IMR-90 (cell line): Measurements from ENCODE around the gene DYNLT2B. TPM values are rescaled to one million over a fixed set of nuclear protein-coding genes. Genes with fewer than 3 reads are reported as not detected.

Experiments
- ATAC-seq: fragments of 200-7000 bp; cut with Tn5 transposase; 2 replicates; pipeline ENCODE4 v1.9.1; 2020; ENCODE audit warnings: low read depth, mild to moderate bottlenecking, moderate library complexity
- BruUV-seq: library from RNA; stranded (reverse); fragments of 400-500 nt; replicated peaks from 2 replicates; lab custom pipeline; 2021; lab: Mats Ljungman, UMichigan
- CTCF ChIA-PET: fragments of 300-600 bp; formaldehyde crosslinking; extraction: SDS; loops from one replicate; lab custom pipeline; 2021; ENCODE audit warnings: antibody characterized with exemption; lab: Yijun Ruan, JAX
- POLR2A ChIA-PET: fragments of 300-600 bp; sonication (Branson Sonifier 250); formaldehyde crosslinking; loops from one replicate; lab custom pipeline; 2022; ENCODE audit warnings: antibody characterized with exemption; ENCODE audit not compliant: unreplicated experiment; lab: Charles Lee
- DNase-seq: peaks from one replicate; pipeline ENCODE4 v3.0.0; 2013
- H2AFZ ChIP-seq: replicated peaks from 2 replicates; pipeline ENCODE3; 2013; ENCODE audit warnings: low read length, mild to moderate bottlenecking; ENCODE audit not compliant: poor library complexity
- H2AK5ac ChIP-seq: 2 replicates; pipeline ENCODE4 v1.6.1; 2013; ENCODE audit warnings: low read depth, low read length, inconsistent platforms
- H2AK9ac ChIP-seq: replicated peaks from 2 replicates; pipeline ENCODE3; 2013; ENCODE audit warnings: mild to moderate bottlenecking, low read depth, low read length, moderate library complexity; ENCODE audit not compliant: poor library complexity
- H2BK120ac ChIP-seq: 2 replicates; pipeline ENCODE4 v1.6.1; 2013; ENCODE audit warnings: low read depth, low read length, inconsistent platforms
- H2BK15ac ChIP-seq: 3 replicates; pipeline ENCODE4 v1.6.1; 2013; ENCODE audit warnings: low read depth, low read length, inconsistent platforms
- H2BK20ac ChIP-seq: 2 replicates; pipeline ENCODE4 v1.6.1; 2013; ENCODE audit warnings: low read depth, mild to moderate bottlenecking, inconsistent platforms, low read length, moderate library complexity
- H2BK5ac ChIP-seq: 2 replicates; pipeline ENCODE4 v1.6.1; 2013; ENCODE audit warnings: mild to moderate bottlenecking, low read depth, low read length, inconsistent platforms; ENCODE audit not compliant: poor library complexity, severe bottlenecking
- H3K14ac ChIP-seq: replicated peaks from 2 replicates; pipeline ENCODE4 v1.6.1; 2013; ENCODE audit warnings: low read depth, low read length, inconsistent platforms
- H3K18ac ChIP-seq: 2 replicates; pipeline ENCODE4 v1.6.1; 2013; ENCODE audit warnings: low read depth, low read length, control low read depth
- H3K23ac ChIP-seq: 2 replicates; pipeline ENCODE4 v1.6.1; 2013; ENCODE audit warnings: low read depth, low read length, inconsistent platforms
- H3K27ac ChIP-seq: 2 replicates; pipeline ENCODE4 v1.5.1; 2013; ENCODE audit warnings: mild to moderate bottlenecking, control low read depth, low read length; ENCODE audit not compliant: insufficient read depth
- H3K27me3 ChIP-seq: 2 replicates; pipeline ENCODE4 v1.6.1; 2013; ENCODE audit warnings: low read length; ENCODE audit not compliant: control insufficient read depth, insufficient read depth
- H3K36me3 ChIP-seq: 2 replicates; pipeline ENCODE4 v1.6.1; 2013; ENCODE audit warnings: low read length, mixed read lengths; ENCODE audit not compliant: control insufficient read depth, insufficient read depth
- H3K4ac ChIP-seq: 2 replicates; pipeline ENCODE4 v1.6.1; 2013; ENCODE audit warnings: low read depth, low read length, inconsistent platforms
- H3K4me1 ChIP-seq: 2 replicates; pipeline ENCODE4 v1.6.1; 2013; ENCODE audit warnings: low read length, mixed read lengths; ENCODE audit not compliant: control insufficient read depth, insufficient read depth
- H3K4me2 ChIP-seq: 2 replicates; pipeline ENCODE4 v1.6.1; 2013; ENCODE audit warnings: low read depth, mild to moderate bottlenecking, control low read depth, low read length, moderate library complexity
- H3K4me3 ChIP-seq: 2 replicates; pipeline ENCODE4 v1.5.1; 2013; ENCODE audit warnings: low read depth, mild to moderate bottlenecking, control low read depth, low read length, moderate library complexity; ENCODE audit not compliant: insufficient read depth
- H3K56ac ChIP-seq: 2 replicates; pipeline ENCODE4 v1.6.1; 2013; ENCODE audit warnings: low read length, inconsistent platforms; ENCODE audit not compliant: insufficient read depth; ENCODE audit errors: extremely low read depth
- H3K79me1 ChIP-seq, 2 experiments: 2 replicates each; pipeline ENCODE4 v1.6.1; 2013; ENCODE audit warnings: low read length in 2 of 2, inconsistent platforms in 1 of 2, low read depth in 1 of 2
- H3K9ac ChIP-seq: 2 replicates; pipeline ENCODE4 v1.6.1; 2013; ENCODE audit warnings: low read depth, low read length, control low read depth
- H3K9me1 ChIP-seq: 2 replicates; pipeline ENCODE4 v1.6.1; 2013; ENCODE audit warnings: low read length, inconsistent platforms; ENCODE audit not compliant: insufficient read depth
- H3K9me3 ChIP-seq: 2 replicates; pipeline ENCODE4 v1.6.1; 2013; ENCODE audit warnings: low read length; ENCODE audit not compliant: control insufficient read depth, insufficient read depth
- H4K20me1 ChIP-seq: 2 replicates; pipeline ENCODE4 v1.6.1; 2013; ENCODE audit warnings: low read length, inconsistent platforms; ENCODE audit not compliant: insufficient read depth
- H4K5ac ChIP-seq: 2 replicates; pipeline ENCODE4 v1.6.1; 2013; ENCODE audit warnings: mild to moderate bottlenecking, low read depth, low read length, control low read depth
- H4K8ac ChIP-seq, 2 experiments: 2 replicates each; pipeline ENCODE4 v1.6.1; 2013; ENCODE audit warnings: low read depth in 2 of 2, low read length in 2 of 2, control low read depth in 1 of 2, inconsistent platforms in 1 of 2
- H4K91ac ChIP-seq: 2 replicates; pipeline ENCODE4 v1.6.1; 2013; ENCODE audit warnings: low read depth, low read length, inconsistent platforms; ENCODE audit not compliant: insufficient read depth
- BHLHE40 ChIP-seq: fragments of 150-350 bp; IDR thresholded peaks from 2 replicates; pipeline ENCODE4 v1.6.1; 2016; ENCODE audit warnings: mild to moderate bottlenecking, low read depth, low read length
- CEBPB ChIP-seq: IDR thresholded peaks from 2 replicates; pipeline ENCODE4 v1.6.1; 2012; ENCODE audit warnings: low read depth, low read length, improper control_type of control experiment
- CTCF ChIP-seq: conservative IDR thresholded peaks from 2 replicates; pipeline ENCODE4 v1.5.1; 2012; ENCODE audit warnings: mild to moderate bottlenecking, low read depth, low read length, improper control_type of control experiment
- FOS ChIP-seq: fragments of 150-350 bp; IDR thresholded peaks from 2 replicates; pipeline ENCODE4 v1.6.1; 2016; ENCODE audit warnings: low read depth, low read length
- MAZ ChIP-seq: IDR thresholded peaks from 2 replicates; pipeline ENCODE4 v1.6.1; 2012; ENCODE audit warnings: low read depth, mild to moderate bottlenecking, low read length, improper control_type of control experiment, moderate library complexity, borderline replicate concordance
- MXI1 ChIP-seq: IDR thresholded peaks from 2 replicates; pipeline ENCODE4 v1.6.1; 2012; ENCODE audit warnings: low read depth, mild to moderate bottlenecking, low read length, moderate library complexity, borderline replicate concordance
- NFE2L2 ChIP-seq: fragments of 150-350 bp; IDR thresholded peaks from 2 replicates; pipeline ENCODE4 v1.6.1; 2016; ENCODE audit warnings: low read depth, mild to moderate bottlenecking, low read length
- POLR2A ChIP-seq: IDR thresholded peaks from 2 replicates; pipeline ENCODE4 v1.6.1; 2012; ENCODE audit warnings: mild to moderate bottlenecking, low read depth, low read length
- RAD21 ChIP-seq: IDR thresholded peaks from 2 replicates; pipeline ENCODE4 v1.6.1; 2012; ENCODE audit warnings: low read length, improper control_type of control experiment
- RCOR1 ChIP-seq: IDR thresholded peaks from 2 replicates; pipeline ENCODE4 v1.6.1; 2012; ENCODE audit warnings: mild to moderate bottlenecking, low read length, improper control_type of control experiment; ENCODE audit not compliant: insufficient replicate concordance
- RFX5 ChIP-seq: IDR thresholded peaks from 2 replicates; pipeline ENCODE4 v1.8.0; 2012; ENCODE audit warnings: low read depth, mild to moderate bottlenecking, low read length, moderate library complexity
- SMC3 ChIP-seq: fragments of 150-350 bp; IDR thresholded peaks from 2 replicates; pipeline ENCODE4 v1.6.1; 2016; ENCODE audit warnings: low read depth, mild to moderate bottlenecking, antibody characterized with exemption, low read length, moderate library complexity
- USF2 ChIP-seq: fragments of 150-350 bp; IDR thresholded peaks from 2 replicates; pipeline ENCODE4 v1.6.1; 2017; ENCODE audit warnings: mild to moderate bottlenecking, antibody characterized with exemption, low read length, low read depth
- WGBS, 2 experiments: methylation state at CpG; one replicate each; pipeline versions ENCODE4 v1.1.5 to v1.1.7; 2013; ENCODE audit warnings: missing lambda C conversion rate in 2 of 2; ENCODE audit not compliant: insufficient read length in 1 of 2; ENCODE audit errors: extremely low coverage in 2 of 2; 5-methylcytosine and 5-hydroxymethylcytosine counted together
- dilution Hi-C: fragments of 300-500 bp; cut with HindIII; formaldehyde crosslinking; loops from one replicate; pipeline ENCODE4 v1.14.3; 2018; ENCODE audit warnings: low sequenced_read_pairs; ENCODE audit not compliant: unreplicated experiment
- in situ Hi-C: fragments of 300-500 bp; cut with MboI; formaldehyde crosslinking; loops from 3 replicates; pipeline ENCODE4 v1.14.3; 2019; ENCODE audit warnings: low sequenced_read_pairs, inconsistent platforms, mixed read lengths
- intact Hi-C: fragments of 100-400 bp; cut with micrococcal nuclease; formaldehyde crosslinking; loops from 2 replicates; pipeline ENCODE4 v1.10.0; 2022
- polyA plus RNA-seq, 3 experiments: library from polyadenylated mRNA; depleted of rRNA; stranded (reverse); fragments of >200 nt; gene quantifications; 2 replicates each; pipeline ENCODE4 v1.2.3, GENCODE V29; 2012; ENCODE audit warnings: low replicate concordance in 1 of 3
- total RNA-seq: library from RNA; depleted of rRNA; stranded (reverse); fragments of >200 nt; gene quantifications from 2 replicates; pipeline ENCODE4 v1.2.3, GENCODE V29; 2012
- TF ChIP-seq, protein P1 (sequence below): fragments of 150-350 bp; IDR thresholded peaks from 2 replicates; pipeline ENCODE4 v1.6.1; 2016; ENCODE audit warnings: low read depth, mild to moderate bottlenecking, low read length, moderate library complexity, borderline replicate concordance

The DYNLT2B gene
- total and polyA plus RNA-seq, 2 of the 4 experiments (the other 2 are of a cell fraction): 2.2 to 6.0 TPM

- Histone ChIP-seq H3K27ac (no peak overlapping the region), H2AK9ac (no peak overlapping the region), H3K4ac (no peak overlapping the region), H3K4me1 (peaks cover 5% of the 10 kb centered on the region; the same call in 1 of the 2 replicates), H4K5ac (no peak overlapping the region), H3K9ac (no peak overlapping the region), H2AFZ (no peak overlapping the region), H3K56ac (no peak overlapping the region), H3K4me3 (no peak overlapping the region), H2BK20ac (no peak overlapping the region), H4K8ac (no peak overlapping the region), H4K91ac (no peak overlapping the region), H3K9me3 (no peaks in the 10 kb centered on the region), H3K18ac (no peak overlapping the region), H3K4me2 (no peak overlapping the region), H4K20me1 (peaks cover 4% of the 10 kb centered on the region; the same call in 1 of the 2 replicates), H3K79me1 (peaks cover 15 to 20% of the 10 kb centered on the region in 2 experiments; a peak in 3 of 4 replicates), H3K27me3 (no peaks in the 10 kb centered on the region), H3K14ac (no peak overlapping the region), H2AK5ac (no peak overlapping the region), H2BK15ac (no peak overlapping the region), H2BK5ac (no peak overlapping the region), H3K23ac (no peak overlapping the region), H2BK120ac (no peak overlapping the region), H3K36me3 (peaks cover 49% of the 10 kb centered on the region), H3K9me1 (peaks cover 8% of the 10 kb centered on the region)
- peak; percentile 13 for DNase-seq
- ChIA-PET POLR2A (no interaction called here), CTCF (interaction anchor here (1.4 kb wide), 1 partner anchor 8 kb away, joined by 3 read pairs; no protein-coding TSS in a partner anchor)
- ATAC-seq: peak; percentile 54; the same call in 1 of the 2 replicates
- WGBS, 2 experiments: no CpG with 5 or more reads among the region's 7 CpGs
- in situ Hi-C loops: no loop called here
- TF ChIP-seq POLR2A (no peak), FOS (no peak), SMC3 (no peak), RCOR1 (no peak), USF2 (no peak), MXI1 (no peak), BHLHE40 (no peak), CEBPB (no peak), MAZ (no peak), RFX5 (no peak), CTCF (no peak), NFE2L2 (no peak), RAD21 (no peak)
- TF ChIP-seq, protein P1, sequence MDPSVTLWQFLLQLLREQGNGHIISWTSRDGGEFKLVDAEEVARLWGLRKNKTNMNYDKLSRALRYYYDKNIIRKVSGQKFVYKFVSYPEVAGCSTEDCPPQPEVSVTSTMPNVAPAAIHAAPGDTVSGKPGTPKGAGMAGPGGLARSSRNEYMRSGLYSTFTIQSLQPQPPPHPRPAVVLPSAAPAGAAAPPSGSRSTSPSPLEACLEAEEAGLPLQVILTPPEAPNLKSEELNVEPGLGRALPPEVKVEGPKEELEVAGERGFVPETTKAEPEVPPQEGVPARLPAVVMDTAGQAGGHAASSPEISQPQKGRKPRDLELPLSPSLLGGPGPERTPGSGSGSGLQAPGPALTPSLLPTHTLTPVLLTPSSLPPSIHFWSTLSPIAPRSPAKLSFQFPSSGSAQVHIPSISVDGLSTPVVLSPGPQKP: no peak
- BruUV-seq: no TSS peak
- dilution Hi-C loops: no loop called here
- intact Hi-C loops: no loop called here
Observed at GRCh38 chr3:196360586-196360985, 42.5 kb upstream of the DYNLT2B start.
